Measurements from ENCODE around the gene MAP6.

GRCh38 chr11:75644946-75645345, 23.9 kb downstream of the MAP6 start:
- no peak for TF ChIP-seq CTCF (IDR thresholded peaks at IDR 0.05)
- no peak for TF ChIP-seq POLR2A (IDR thresholded peaks at IDR 0.05)

Measured in tibial nerve (tissue), 3 donors.